Measurements from ENCODE around the gene SHMT1. TPM values are rescaled to one million over a fixed set of nuclear protein-coding genes. Genes with fewer than 3 reads are reported as not detected.

Gene SHMT1
- total and polyA plus RNA-seq, 7 donors = 8.3 to 20.8 (median 14.2) TPM

DNA sequence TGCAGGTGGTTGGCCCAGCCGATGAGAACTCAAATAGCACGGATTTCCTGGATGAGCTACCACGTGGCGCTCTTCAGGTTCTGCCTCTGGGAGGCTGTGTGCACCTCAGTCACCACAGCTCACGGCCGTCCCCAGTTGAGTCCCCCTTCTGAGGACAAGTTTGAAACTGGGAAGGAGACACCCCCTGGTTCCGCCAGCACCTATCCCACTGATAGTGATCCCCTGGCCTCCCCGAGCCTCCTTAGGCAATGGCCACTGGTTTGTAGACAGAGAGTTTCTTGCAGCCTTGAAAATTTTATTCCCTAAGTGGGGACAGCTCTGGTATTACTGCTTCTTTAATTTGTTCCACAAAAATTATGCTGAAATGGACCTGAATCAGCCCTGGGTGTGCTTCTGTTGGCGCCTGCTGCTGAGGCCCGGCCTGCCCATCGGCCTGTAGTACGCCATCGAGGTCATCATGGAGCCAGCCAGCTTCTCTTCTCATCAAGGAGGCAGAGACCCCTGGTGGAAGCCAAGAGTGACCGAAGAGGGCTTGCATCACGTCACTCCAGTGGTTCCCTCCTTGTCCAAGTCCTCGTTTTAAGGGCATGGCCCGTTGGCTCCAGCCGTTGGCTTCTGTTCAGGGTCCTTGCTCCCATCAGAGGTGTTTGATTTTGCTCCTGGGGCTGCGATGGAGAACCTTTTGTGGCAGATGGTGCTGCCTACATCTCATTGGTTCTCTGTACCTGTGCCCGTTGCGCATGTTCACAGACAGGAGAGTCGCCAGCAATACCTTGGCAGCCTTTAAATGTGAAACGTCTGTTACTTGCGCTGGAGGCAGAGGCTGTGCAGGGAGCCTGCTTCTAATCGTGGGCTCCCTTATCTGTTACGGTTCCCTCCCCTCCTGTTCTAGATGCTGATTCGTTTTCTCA lies 39.0 kb downstream of the SHMT1 start:
- H3K4me3 ChIP-seq = no peak overlapping the region
- intact Hi-C loops (cut with DNase I) = no loop called here
- H3K4me1 ChIP-seq = peaks cover 10% of the 10 kb centered on the region
- H3K27me3 ChIP-seq (ENCODE audit: insufficient read depth in 3 of 3, low read length in 2 of 3) = no peaks in the 10 kb centered on the region
- peak in 2 of 4 donors; percentile 25 to 38 for ATAC-seq
- no peaks in the 10 kb centered on the region for H3K9me3 ChIP-seq
- WGBS, 3 donors = 77 to 87% (median 77%) methylated on average over 27 of the region's 27 CpGs
- TF ChIP-seq, protein P1, sequence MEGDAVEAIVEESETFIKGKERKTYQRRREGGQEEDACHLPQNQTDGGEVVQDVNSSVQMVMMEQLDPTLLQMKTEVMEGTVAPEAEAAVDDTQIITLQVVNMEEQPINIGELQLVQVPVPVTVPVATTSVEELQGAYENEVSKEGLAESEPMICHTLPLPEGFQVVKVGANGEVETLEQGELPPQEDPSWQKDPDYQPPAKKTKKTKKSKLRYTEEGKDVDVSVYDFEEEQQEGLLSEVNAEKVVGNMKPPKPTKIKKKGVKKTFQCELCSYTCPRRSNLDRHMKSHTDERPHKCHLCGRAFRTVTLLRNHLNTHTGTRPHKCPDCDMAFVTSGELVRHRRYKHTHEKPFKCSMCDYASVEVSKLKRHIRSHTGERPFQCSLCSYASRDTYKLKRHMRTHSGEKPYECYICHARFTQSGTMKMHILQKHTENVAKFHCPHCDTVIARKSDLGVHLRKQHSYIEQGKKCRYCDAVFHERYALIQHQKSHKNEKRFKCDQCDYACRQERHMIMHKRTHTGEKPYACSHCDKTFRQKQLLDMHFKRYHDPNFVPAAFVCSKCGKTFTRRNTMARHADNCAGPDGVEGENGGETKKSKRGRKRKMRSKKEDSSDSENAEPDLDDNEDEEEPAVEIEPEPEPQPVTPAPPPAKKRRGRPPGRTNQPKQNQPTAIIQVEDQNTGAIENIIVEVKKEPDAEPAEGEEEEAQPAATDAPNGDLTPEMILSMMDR (IDR thresholded peaks at IDR 0.05) = no peak
- no peak for DNase-seq
- H3K36me3 ChIP-seq (ENCODE audit: insufficient read depth in 1 of 2, low read depth in 1 of 2) = peaks cover 4 to 90% of the 10 kb centered on the region in 2 donors
- H3K27ac ChIP-seq = peak overlapping the region; percentile 2

DNA sequence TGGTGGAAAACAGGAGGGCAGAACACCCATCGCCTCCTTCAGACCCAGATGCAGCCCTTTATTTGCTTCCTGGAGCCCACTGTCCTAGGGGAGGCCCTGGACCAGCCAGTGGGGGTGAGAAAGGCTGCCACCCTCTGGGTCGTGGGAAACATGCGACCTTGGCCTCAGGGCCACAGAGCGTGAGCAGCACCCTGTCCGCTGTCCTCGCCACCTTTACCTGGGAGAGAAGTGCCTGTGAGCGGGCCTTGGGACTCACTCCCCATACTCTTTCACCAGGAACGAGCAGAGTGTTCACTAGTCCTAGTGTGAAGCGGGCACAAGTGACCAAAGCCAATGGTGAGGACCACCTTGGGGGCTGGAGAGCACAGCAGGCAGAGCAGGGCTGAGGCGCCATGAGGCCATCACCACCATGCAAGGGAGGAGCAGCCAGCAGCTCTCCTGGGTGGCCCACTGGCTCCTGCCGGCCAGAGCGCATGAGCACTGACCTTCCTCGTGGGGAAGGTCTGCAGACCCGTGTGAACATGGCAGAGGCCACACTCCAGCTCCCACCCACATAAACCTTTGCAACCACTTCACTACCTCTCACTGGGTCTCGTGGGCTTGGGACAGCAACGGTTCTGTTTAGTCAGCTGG lies 39.7 kb downstream of the SHMT1 start:
- intact Hi-C loops (cut with DNase I) = no loop called here
- no peaks in the 10 kb centered on the region for H3K9me3 ChIP-seq
- H3K27ac ChIP-seq = no peak overlapping the region
- DNase-seq (no peak), ATAC-seq (no peak)
- no peaks in the 10 kb centered on the region for H3K27me3 ChIP-seq (ENCODE audit: insufficient read depth in 3 of 3, low read length in 2 of 3)
- H3K36me3 ChIP-seq (ENCODE audit: insufficient read depth in 1 of 2, low read depth in 1 of 2) = peaks cover 4 to 90% of the 10 kb centered on the region in 2 donors
- WGBS, 3 donors = 85 to 90% (median 87%) methylated on average over 15 to 16 of the region's 16 CpGs
- peaks cover 18% of the 10 kb centered on the region for H3K4me1 ChIP-seq
- no peak overlapping the region for H3K4me3 ChIP-seq
- TF ChIP-seq, protein P1 (IDR thresholded peaks at IDR 0.05) = no peak

DNA sequence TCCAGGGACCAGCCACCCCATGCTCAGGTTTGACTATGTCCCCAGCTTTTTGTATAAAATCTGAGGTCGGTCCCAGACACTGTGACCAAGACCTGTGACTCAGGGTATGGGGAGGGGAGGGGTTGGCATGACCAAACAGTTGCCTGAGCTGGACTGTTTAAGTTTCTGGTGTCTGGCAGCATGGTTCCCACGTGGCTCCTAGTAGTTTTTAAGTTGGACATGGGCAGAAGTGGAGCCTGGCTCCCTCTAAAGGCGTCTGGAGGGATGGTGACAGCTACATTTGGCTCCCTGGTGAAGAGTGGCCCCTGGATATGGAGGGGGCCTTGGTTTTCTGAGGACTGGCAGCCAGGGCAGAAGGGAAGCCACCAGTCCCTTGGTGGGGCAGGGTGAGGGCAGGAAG lies 40.3 kb downstream of the SHMT1 start:
- DNase-seq = no peak
- Histone ChIP-seq H3K36me3 (ENCODE audit: insufficient read depth in 1 of 2, low read depth in 1 of 2) (peaks cover 4 to 90% of the 10 kb centered on the region in 2 donors), H3K9me3 (no peaks in the 10 kb centered on the region), H3K4me3 (no peak overlapping the region), H3K27ac (no peak overlapping the region), H3K4me1 (peaks cover 24% of the 10 kb centered on the region), H3K27me3 (ENCODE audit: insufficient read depth in 3 of 3, low read length in 2 of 3) (no peaks in the 10 kb centered on the region)
- intact Hi-C loops (cut with DNase I) = no loop called here
- ATAC-seq = peak in 2 of 4 donors; percentile 19 to 32
- 56 to 63% (median 58%) methylated on average over 3 of the region's 3 CpGs for WGBS, 3 donors
- TF ChIP-seq, protein P1 (IDR thresholded peaks at IDR 0.05) = no peak

DNA sequence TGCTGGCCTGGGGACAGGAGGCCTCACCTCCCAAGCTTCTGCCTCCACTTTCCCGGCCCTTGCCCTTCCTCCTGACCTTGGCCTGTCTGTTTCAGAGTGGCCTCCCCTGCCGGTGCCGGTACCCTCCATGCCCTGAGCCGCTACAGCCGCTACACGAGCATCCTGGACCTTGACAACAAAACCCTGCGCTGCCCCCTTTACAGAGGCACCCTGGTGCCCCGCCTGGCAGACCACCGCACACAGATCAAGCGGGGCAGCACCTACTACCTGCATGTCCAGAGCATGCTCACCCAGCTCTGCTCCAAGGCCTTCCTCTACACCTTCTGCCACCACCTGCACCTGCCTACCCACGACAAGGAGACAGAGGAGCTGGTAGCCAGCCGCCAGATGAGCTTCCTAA lies 40.8 kb downstream of the SHMT1 start:
- Histone ChIP-seq H3K27ac (no peak overlapping the region), H3K9me3 (no peaks in the 10 kb centered on the region), H3K36me3 (ENCODE audit: insufficient read depth in 1 of 2, low read depth in 1 of 2) (peaks cover 4 to 91% of the 10 kb centered on the region in 2 donors), H3K4me3 (no peak overlapping the region), H3K4me1 (peaks cover 29% of the 10 kb centered on the region), H3K27me3 (ENCODE audit: insufficient read depth in 3 of 3, low read length in 2 of 3) (no peaks in the 10 kb centered on the region)
- DNase-seq (no peak), ATAC-seq (no peak)
- 89 to 95% (median 91%) methylated on average over 12 of the region's 12 CpGs for WGBS, 3 donors
- TF ChIP-seq, protein P1 (IDR thresholded peaks at IDR 0.05) = no peak
- intact Hi-C loops (cut with DNase I) = no loop called here
